Loucy (cell line): ENCODE measurements around the gene SUCLG2.

Experiments used
- H2AFZ ChIP-seq: fragments of 200-600 bp; sonication (generic); 2 replicates; pipeline ENCODE4 v1.6.0; 2016; ENCODE audit warnings: antibody characterized with exemption, mild to moderate bottlenecking, low read length, moderate library complexity
- H3F3A ChIP-seq: fragments of 200-600 bp; 2 replicates; pipeline ENCODE4 v1.6.0; 2016; ENCODE audit warnings: antibody characterized with exemption, low read depth, mild to moderate bottlenecking
- H3K27me3 ChIP-seq: fragments of 200-600 bp; sonication (generic); 2 replicates; pipeline ENCODE4 v1.6.1; 2014; ENCODE audit warnings: low read length, mild to moderate bottlenecking; ENCODE audit not compliant: insufficient read depth, poor library complexity, severe bottlenecking
- H3K36me3 ChIP-seq: fragments of 200-600 bp; sonication (generic); 2 replicates; pipeline ENCODE4 v1.6.1; 2016; ENCODE audit warnings: low read length; ENCODE audit not compliant: insufficient read depth
- H3K4me1 ChIP-seq: fragments of 200-600 bp; sonication (generic); 2 replicates; pipeline ENCODE4 v1.5.1; 2014; ENCODE audit warnings: low read length, mild to moderate bottlenecking; ENCODE audit not compliant: insufficient read depth, poor library complexity, severe bottlenecking
- H3K4me2 ChIP-seq: fragments of 200-600 bp; sonication (generic); 2 replicates; pipeline ENCODE4 v1.6.0; 2014; ENCODE audit warnings: antibody characterized with exemption, low read length, low read depth, mild to moderate bottlenecking; ENCODE audit not compliant: poor library complexity, severe bottlenecking
- H3K4me3 ChIP-seq: fragments of 200-600 bp; sonication (generic); 2 replicates; pipeline ENCODE4 v1.5.1; 2014; ENCODE audit warnings: low read length, mild to moderate bottlenecking, mixed read lengths; ENCODE audit not compliant: poor library complexity, severe bottlenecking
- H3K79me2 ChIP-seq: fragments of 200-600 bp; sonication (generic); 2 replicates; pipeline ENCODE4 v1.6.1; 2014; ENCODE audit warnings: low read length; ENCODE audit not compliant: insufficient read depth
- H3K9ac ChIP-seq: fragments of 200-600 bp; sonication (generic); 2 replicates; pipeline ENCODE4 v1.6.0; 2014; ENCODE audit warnings: mild to moderate bottlenecking, low read depth, low read length, moderate library complexity; ENCODE audit not compliant: poor library complexity, severe bottlenecking
- H3K9me2 ChIP-seq: fragments of 200-600 bp; sonication (generic); replicated peaks from 2 replicates; pipeline ENCODE4 v1.6.1; 2016; ENCODE audit warnings: low read depth, low read length, mixed read lengths
- H3K9me3 ChIP-seq: fragments of 200-600 bp; sonication (generic); 2 replicates; pipeline ENCODE4 v1.6.1; 2014; ENCODE audit warnings: mild to moderate bottlenecking, antibody characterized with exemption, low read length, low read depth; ENCODE audit not compliant: insufficient read depth
- H4K20me1 ChIP-seq: fragments of 200-600 bp; sonication (generic); 2 replicates; pipeline ENCODE4 v1.6.0; 2014; ENCODE audit warnings: antibody characterized with exemption, low read length, mild to moderate bottlenecking; ENCODE audit not compliant: insufficient read depth, poor library complexity, severe bottlenecking
- EZH2phosphoT487 ChIP-seq: fragments of 200-600 bp; IDR thresholded peaks from 2 replicates; pipeline ENCODE4 v1.6.1; 2018; ENCODE audit warnings: antibody characterized with exemption, mild to moderate bottlenecking, moderate library complexity, borderline replicate concordance
- TF ChIP-seq, protein P1 (sequence below): fragments of 200-600 bp; sonication (generic); conservative IDR thresholded peaks from 2 replicates; pipeline ENCODE4 v1.5.1; 2014; ENCODE audit warnings: mild to moderate bottlenecking, antibody characterized with exemption, low read length

Gene SUCLG2

DNA sequence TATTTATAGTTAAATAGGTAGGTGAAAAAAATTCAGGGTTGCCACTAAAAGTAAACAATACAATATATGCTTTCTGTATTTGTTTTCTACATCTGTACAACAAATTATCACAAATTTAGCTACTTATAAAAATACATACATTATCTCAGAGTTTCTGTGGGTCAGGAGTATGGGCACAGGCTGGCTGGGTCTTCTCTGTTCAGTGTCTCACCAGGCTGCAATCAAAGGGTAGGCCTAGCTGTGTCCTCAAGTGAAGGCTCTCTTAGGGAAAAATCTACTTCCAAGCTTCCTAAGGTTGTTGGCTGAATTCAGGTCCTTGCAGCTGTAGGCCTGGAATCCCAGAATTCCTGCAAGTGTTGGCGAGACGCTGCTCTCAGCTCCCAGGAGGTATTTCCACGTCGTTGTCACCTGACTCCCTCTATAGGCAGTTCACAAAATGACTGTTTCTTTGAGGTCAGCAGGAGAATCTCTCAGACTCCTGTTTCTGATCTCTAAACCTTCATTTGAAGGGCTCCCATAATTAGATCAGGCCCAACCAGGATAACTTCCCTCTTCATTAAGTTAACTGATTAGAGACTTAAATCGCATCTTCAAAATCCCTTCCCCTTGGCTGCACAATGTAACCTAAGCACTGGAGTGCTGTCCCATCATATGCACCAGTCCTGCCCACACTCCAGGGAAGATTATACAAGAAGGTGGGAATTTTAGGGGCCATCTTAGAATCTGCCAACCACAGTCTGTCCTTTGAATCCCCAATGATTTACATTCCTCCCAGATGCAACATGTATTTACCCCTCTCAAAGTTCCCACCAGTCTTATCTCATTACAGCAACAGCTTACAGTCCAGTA is 296.6 kb downstream of the SUCLG2 start:
- no peaks in the 10 kb centered on the region for H3K79me2 ChIP-seq
- H3K9ac ChIP-seq, result no peak overlapping the region
- H4K20me1 ChIP-seq, result no peaks in the 10 kb centered on the region
- no peaks in the 10 kb centered on the region for H3F3A ChIP-seq
- peak overlapping the region; percentile 42; the same call in 1 of the 2 replicates for H2AFZ ChIP-seq
- H3K36me3 ChIP-seq, result no peaks in the 10 kb centered on the region
- no peaks in the 10 kb centered on the region for H3K9me3 ChIP-seq
- peaks cover 7% of the 10 kb centered on the region for H3K4me1 ChIP-seq
- no peak overlapping the region for H3K4me2 ChIP-seq
- no peaks in the 10 kb centered on the region for H3K27me3 ChIP-seq
- no peak overlapping the region for H3K4me3 ChIP-seq
- no peaks in the 10 kb centered on the region for H3K9me2 ChIP-seq
- TF ChIP-seq EZH2phosphoT487, result no peak
- TF ChIP-seq, protein P1, sequence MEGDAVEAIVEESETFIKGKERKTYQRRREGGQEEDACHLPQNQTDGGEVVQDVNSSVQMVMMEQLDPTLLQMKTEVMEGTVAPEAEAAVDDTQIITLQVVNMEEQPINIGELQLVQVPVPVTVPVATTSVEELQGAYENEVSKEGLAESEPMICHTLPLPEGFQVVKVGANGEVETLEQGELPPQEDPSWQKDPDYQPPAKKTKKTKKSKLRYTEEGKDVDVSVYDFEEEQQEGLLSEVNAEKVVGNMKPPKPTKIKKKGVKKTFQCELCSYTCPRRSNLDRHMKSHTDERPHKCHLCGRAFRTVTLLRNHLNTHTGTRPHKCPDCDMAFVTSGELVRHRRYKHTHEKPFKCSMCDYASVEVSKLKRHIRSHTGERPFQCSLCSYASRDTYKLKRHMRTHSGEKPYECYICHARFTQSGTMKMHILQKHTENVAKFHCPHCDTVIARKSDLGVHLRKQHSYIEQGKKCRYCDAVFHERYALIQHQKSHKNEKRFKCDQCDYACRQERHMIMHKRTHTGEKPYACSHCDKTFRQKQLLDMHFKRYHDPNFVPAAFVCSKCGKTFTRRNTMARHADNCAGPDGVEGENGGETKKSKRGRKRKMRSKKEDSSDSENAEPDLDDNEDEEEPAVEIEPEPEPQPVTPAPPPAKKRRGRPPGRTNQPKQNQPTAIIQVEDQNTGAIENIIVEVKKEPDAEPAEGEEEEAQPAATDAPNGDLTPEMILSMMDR, result peak; percentile 64

DNA sequence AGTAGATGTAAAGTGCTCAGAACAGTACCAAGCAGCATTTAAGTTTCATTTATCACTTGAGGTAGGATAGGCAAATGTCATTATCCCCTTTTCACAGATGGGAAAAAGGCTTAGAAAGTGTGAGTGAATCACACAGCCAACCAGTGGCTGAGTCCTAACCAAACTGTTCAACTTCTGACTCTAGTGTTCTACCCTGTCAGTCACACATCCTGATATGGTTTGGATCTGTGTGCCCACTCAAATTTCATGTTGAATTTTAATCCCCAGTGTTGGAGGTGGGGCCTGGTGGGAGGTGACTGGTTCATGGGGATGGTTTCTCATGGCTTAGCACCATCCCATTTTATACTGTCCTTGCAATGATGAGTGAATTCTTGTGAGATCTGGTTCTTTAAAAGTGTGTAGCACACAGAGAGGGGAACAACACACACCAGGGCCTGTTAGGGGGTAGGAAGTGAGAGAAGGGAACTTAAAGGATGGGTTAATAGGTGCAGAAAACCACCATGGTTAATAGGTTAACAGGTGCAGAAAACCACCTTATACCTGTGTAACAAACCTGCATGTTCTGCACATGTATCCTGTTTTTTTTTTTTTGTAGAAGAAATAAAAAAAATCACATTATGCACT is 304.7 kb downstream of the SUCLG2 start:
- Histone ChIP-seq H3K27me3 (no peaks in the 10 kb centered on the region), H3K4me2 (no peak overlapping the region), H3K9me3 (no peaks in the 10 kb centered on the region), H4K20me1 (no peaks in the 10 kb centered on the region), H3K9ac (no peak overlapping the region), H3K4me3 (no peak overlapping the region), H3K9me2 (no peaks in the 10 kb centered on the region), H3K36me3 (no peaks in the 10 kb centered on the region), H3F3A (no peaks in the 10 kb centered on the region), H3K79me2 (no peaks in the 10 kb centered on the region), H3K4me1 (no peaks in the 10 kb centered on the region), H2AFZ (no peak overlapping the region)
- no peak for TF ChIP-seq EZH2phosphoT487
- TF ChIP-seq, protein P1, result no peak

DNA sequence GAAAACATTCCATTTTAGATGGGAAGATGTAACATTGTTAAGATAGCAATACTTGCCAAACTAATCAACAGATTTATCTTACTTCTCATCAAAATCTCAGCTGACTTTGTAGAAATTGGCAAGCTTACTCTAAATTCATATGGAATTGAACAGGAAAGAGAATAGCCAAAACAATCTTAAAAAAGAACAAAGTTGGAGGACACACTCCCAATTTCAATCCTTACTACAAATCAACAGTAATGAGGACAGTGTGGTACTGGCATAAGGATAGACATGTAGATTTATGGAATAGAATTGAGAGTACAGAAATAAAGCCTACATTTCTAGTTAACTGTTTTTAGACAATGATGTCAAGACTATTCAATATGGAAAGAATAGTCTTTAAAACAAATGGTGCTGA is 308.3 kb downstream of the SUCLG2 start:
- Histone ChIP-seq H3K27me3 (no peaks in the 10 kb centered on the region), H3K9me2 (no peaks in the 10 kb centered on the region), H3F3A (no peaks in the 10 kb centered on the region), H3K4me1 (no peaks in the 10 kb centered on the region), H3K9me3 (no peaks in the 10 kb centered on the region), H4K20me1 (no peaks in the 10 kb centered on the region), H3K4me2 (no peak overlapping the region), H3K36me3 (no peaks in the 10 kb centered on the region), H3K79me2 (no peaks in the 10 kb centered on the region), H3K4me3 (no peak overlapping the region), H2AFZ (no peak overlapping the region), H3K9ac (no peak overlapping the region)
- TF ChIP-seq, protein P1, result no peak
- TF ChIP-seq EZH2phosphoT487, result no peak
